ENCODE results near the gene ZNF177.
A peak's percentile ranks its signal among the peaks of the same experiment; 100 is the strongest.
"Not testable (repeated sequence)": the region's sequence is repeated elsewhere in the genome, so short reads cannot be mapped to it uniquely, and the experiment has no call there.

ZNF177 gene

DNA sequence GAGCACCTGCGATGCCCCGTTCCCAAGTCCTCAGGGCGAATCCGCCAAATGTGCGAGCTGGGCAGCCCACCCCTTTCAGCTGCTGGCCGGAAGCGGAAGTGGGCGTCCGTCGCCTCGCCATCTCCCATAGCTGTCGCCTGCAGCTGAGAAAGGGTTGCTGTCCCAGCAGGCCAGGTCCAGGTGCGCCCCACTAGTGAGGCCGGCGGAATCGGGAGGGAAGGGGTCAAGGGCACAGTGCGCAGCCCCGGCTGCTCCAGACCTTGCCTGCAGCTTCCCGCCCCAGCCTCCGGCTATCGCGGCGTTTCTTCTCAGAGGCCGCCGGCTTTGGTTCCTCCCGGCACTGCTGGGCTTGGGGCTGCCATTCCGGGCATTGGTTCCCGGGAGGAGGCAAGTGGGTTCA, at the start of gene ZNF177:
TSS of gene ZNF177 (plus strand) at position 109 of the 400 bp plus-strand sequence. CDS start 15,299 bp downstream, outside the sequence.
- DNase-seq (ENCODE audit: low read depth in 2 of 2): no peak

DNA sequence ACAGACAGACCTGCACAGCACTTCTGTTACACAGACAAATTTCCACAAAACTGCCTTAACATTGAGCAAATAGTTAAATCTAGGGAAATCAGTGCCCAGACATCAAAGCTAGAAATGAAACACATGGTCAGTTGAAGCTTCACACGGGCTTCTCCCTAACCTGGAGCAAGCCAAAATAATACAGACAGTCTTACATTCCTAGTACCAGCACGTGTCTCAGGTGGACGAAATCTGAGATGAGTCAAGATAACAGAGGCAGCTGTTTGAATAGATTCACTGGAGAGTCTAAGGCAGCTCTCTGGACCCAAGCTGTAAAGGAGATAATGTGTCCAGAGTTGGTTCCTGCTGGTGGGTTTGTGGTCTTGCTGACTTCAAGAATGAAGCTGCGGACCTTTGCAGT, 49.1 kb upstream of the ZNF177 start:
- DNase-seq (ENCODE audit: low read depth in 2 of 2): no peak

DNA sequence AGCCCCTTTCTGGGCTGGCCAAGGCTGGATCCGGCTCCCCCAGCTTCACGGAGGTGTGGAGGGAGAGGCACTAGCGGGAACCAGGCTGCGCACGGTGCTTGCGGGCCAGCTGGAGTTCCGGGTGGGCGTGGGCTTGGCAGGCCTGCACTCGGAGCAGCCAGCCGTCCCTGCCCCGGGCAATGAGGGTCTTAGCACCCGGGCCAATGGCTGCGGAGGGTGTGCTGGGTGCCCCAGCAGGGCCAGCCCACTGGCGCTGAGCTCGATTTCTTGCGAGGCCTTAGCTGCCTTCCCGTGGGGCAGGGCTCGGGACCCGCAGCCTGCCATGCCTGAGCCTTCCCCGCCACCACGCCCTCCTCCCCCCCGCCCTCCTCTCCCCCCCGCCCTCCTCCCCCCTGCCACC, 41.5 kb upstream of the ZNF177 start:
- no peak for DNase-seq (ENCODE audit: low read depth in 2 of 2)

DNA sequence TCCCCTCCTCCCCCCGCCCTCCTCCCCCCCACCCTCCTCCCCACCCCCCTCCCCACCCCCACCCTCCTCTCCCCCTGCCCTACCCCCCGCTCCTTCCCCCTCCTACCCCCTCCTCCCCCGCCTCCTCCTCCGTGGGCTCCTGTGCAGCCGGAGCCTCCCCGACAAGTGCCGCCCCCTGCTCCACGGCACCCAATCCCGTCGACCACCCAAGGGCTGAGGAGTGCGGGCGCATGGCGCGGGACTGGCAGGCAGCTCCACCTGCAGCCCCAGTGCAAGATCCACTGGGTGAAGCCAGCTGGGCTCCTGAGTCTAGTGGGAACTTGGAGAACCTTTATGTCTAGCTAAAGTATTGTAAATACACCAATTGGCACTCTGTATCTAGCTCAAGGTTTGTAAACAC, 41.1 kb upstream of the ZNF177 start:
- DNase-seq (ENCODE audit: low read depth in 2 of 2): not testable (repeated sequence)

DNA sequence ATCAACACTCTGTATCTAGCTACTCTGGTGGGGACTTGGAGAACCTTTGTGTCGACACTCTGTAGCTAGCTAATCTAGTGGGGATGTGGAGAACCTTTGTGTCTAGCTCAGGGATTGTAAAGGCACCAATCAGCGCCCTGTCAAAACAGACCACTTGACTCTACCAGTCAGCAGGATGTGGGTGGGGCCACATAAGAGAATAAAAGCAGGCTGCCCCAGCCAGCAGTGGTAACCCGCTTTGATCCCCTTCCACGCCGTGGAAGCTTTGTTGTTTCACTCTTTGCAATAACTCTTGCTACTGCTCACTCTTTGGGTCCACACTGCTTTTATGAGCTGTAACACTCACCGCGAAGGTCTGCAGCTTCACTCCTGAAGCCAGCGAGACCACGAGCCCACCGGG, 40.6 kb upstream of the ZNF177 start:
- DNase-seq (ENCODE audit: low read depth in 2 of 2): not testable (repeated sequence)

DNA sequence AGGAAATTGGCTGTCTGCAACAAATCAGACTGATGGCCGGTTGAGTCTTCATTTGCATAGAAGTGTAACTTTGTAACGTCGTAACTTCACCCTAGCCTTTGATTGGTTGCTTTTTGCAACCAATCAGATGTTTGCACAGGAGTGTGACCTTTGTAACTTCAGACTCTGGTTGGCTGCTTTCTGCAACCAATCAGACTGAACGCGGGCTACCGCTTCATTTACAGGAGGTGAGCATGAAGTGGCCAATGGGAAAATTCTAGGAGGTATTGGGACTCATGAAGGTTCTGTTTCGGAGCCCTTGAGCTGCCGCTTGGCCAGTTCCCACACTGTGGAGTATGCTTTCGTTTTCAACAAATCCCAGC, 39.3 kb upstream of the ZNF177 start:
- peak in 1 of 2 donors; percentile 25 for DNase-seq (ENCODE audit: low read depth in 2 of 2)

DNA sequence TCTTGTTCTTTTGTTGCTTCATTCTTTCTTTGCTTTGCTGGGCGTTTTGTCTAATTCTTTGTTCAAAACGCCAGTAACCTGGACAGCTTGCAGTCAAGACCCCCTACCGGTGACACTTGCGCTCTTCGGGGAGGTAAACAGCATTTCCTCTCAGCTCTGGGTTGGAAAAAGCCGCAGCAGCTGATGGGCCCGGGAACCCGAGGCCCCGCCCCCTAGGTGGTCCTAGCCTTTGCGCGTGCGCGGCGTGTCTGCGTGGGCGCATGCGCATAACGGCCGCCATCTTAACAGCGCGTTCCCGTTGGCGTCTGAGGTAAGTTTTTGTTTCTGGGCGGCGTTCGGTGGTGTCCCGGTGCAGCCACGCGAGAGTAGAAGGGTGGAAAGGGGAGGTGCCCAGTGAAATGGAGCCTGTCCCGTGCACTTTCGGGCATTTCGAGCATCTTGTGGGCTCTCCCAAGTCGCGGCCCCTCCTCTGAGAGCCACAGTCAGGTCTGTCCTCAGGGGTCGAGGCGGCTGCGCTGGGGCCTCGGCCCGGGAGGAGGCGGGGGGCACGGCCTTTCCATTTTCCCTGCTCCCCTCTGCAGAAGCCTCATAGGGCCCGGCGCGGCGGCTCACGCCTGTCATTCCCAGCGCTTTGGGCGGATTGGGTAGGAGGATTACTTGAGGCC, 38.8 kb upstream of the ZNF177 start, which contains the start of gene ZNF559:
TSS of gene ZNF559 (plus strand) at position 261 of the 665 bp plus-strand sequence. CDS start 14,371 bp downstream, outside the sequence.
- peak; percentile 92 to 95 for DNase-seq (ENCODE audit: low read depth in 2 of 2)

DNA sequence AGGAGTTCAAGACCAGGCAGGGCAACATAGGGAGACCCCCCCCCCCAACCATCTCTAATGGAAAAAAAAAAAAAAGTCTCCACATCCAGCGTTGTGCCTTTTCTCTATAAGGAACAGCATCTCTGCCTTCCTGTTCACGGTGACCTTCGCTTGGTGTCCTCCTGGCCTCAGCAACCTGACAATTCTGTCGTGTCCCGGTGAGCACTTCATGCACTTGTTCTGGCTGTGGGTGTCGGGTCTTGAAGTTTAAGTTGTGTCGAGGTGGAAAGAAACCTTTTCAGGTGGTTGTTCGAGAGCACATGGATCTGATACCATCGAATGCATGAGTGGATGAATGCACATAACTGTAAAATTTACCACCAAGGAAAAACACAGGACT, 38.2 kb upstream of the ZNF177 start:
- no peak for DNase-seq (ENCODE audit: low read depth in 2 of 2)

DNA sequence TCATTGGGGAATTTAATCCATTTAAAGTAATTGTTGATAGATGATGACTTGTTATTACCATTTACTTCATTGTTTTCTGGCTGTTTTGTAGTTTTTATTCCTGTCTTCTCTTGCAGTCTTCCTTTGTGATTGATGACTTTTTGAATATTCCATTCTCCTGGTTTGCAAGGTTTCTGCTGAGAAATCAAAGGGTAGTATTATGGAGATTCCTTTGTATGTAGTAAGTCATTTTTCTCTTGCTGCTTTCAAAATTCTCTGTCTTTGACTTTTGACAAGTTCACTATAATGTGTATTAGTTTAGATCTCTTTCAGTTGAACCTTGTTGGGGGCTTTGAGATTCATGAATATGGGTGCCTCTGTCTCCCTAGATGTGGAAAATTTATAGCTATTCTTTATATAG, 32.8 kb upstream of the ZNF177 start:
- no peak for DNase-seq (ENCODE audit: low read depth in 2 of 2)

DNA sequence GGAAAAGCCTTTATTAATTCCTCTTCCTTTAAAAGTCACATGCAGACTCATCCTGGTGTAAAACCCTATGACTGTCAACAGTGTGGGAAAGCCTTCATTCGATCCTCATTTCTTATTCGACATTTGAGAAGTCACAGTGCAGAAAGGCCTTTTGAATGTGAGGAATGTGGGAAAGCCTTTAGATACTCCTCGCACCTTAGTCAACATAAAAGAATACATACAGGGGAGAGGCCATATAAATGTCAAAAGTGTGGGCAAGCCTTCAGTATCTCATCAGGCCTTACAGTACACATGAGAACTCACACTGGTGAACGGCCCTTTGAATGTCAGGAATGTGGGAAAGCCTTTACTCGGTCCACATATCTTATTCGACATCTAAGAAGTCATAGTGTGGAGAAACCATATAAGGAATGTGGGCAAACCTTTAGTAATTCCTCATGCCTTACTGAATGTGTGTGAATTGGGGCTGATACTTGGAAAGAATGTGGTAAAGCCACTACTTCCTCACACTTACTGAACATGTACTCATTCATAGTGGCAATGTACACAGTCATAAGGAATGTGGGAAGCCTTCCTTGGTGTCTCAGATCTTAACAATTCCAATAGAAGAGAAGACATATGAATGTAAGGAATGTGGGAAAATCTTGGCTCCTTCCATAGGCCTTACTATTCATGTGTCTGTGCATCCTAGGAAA, 20.1 kb upstream of the ZNF177 start:
- DNase-seq (ENCODE audit: low read depth in 2 of 2): no peak

DNA sequence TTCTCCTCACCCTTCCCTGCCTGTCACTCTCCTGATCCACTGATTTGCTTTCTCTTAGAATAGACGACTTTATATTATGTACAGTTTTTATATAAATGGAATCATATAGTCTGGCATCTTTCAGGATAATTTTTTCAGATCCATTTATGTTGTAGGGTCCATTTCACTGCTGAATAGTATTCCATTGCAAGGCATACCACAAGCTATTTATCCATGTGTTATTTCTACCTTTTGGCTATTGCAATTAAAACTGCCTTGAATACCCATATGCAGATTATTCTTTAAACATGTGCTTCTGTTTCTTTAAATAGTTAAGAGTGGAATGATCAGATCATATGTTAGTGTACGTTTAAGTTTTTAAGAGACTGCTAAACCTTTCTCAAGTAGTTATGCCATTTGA, 17.8 kb upstream of the ZNF177 start:
- DNase-seq (ENCODE audit: low read depth in 2 of 2): no peak

DNA sequence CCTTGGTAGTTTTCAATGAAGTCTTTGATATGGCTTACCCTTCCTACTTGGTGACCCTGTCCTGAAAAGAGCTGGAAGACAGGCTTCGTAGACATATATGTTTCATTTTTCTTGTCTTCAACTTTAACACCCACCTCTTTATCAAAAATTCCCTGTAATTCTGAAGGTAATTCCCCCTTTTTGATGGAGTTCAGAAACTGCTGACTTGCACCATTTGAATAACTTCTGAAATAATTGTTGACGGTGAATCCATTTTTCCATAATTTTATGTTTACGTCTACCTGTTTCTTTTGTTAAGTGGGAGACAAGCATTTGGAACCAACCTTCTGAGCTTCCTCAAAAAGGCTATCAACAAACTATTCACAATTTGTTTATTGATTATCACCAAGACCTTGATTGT, 14.6 kb upstream of the ZNF177 start:
- DNase-seq (ENCODE audit: low read depth in 2 of 2): no peak

DNA sequence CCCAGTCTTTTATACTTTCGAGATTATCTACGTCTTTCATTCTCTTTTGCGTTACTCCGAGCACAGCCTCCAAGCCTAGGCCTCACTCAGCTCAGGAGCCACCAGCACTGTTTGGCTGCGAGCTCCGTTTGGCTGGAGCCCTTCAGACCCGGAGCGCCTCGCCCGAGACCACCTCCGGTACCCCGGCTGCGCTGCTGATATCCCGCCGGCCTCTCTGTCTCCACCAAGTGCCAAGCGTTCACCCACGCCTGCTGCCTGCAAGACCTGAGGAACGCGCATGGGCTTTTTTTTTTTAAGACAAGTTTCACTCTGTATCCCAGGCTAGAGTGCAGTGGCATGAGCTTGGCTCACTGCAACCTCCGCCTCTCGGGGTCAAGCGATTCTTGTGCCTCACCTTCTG, 14.1 kb upstream of the ZNF177 start:
- no peak for DNase-seq (ENCODE audit: low read depth in 2 of 2)

DNA sequence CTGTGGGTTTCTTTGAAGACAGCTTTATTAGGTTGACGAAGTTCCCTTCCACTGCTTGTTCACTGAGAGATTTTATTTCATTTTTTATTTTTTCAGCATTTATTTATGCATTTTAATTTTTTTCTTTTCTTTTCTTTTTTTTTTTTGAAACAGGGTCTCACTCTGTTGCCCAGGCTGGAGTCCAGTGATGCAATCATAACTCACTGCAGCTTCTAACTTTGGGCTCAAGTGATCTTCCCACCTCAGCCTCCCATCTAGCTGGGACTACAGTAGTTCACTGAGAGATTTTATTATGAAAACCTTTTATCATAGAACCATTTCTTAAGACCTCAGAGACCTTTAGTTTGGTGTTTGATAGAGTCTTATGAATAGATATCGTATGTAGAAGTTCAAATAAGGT, 10.3 kb upstream of the ZNF177 start:
- DNase-seq (ENCODE audit: low read depth in 2 of 2): no peak

DNA sequence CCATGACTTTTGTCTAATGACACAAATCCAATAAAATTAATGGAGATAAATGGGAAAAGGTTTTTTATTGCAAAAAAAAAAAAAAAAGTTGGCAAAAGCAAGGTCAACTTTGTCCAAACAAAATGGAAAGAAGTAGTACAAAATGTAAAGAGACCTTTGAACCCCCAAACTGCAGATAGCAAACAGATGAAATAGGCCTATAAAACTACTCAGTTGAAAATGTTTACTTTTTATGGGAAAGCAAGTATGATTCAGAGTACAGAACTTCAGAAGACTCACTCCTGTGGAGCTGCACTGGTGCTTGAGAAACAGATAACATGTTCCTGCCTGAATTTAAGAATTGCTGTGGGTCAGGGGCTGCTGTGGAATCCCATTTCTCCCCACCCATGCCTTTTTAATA, 9.8 kb upstream of the ZNF177 start:
- DNase-seq (ENCODE audit: low read depth in 2 of 2): no peak

DNA sequence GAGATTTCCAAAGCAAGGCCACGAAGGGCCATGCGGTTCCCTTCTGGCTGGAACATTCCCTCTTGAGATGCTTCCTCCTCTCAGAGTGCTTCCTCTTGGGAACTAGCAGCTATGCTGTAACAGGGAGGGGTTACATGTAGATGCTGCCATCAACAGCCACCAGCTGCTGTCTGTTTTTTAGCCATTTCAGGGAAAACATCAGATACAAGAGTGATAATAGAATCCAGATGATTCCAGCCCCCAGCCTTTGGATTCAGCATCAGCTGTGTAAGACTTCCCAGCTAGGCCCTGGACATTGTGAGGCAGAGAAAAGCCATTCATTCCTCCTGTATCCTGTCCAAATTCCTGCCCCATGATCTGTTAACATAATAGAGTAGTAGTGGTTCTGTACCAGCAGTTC, 8.2 kb upstream of the ZNF177 start:
- DNase-seq (ENCODE audit: low read depth in 2 of 2): no peak

DNA sequence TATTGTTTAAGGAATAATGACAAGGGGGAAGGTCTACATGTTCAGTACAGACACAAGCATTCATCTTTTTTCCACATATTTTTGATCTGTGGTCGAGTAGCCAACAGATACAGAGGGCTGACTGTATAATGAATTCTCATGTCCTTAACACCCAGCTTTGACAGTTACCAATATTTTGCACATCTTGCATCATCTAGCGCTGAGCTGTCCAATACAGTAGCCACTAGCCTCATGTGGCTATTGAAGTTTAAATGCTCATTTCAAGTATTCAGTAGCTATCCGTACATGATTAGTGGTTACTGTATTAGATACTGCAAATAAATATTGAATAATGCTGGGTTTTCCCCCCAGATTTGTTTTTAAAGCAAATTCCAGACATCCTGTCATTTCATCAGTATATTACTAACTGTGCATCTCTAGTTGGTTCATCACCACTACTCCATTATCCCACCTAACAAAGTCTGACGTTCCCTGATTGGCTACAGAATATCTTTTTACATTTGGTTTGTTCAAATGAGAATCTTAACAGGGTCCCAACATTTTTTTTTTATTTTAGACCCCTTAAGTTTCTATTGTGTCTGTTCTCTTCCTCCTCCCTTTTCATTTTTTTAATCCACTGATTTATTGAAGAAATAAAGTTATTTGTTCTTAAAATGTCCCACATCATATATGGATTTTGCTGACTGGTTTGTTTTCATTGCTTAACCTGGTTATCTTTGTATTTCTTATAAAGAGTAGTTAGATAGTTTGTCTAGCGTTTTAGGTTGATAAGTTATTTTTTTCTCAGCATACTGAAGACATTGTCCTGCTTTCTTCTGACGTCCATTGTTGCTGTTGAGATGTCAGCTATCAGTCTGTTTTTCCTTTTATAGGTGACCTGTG, 8.2 kb downstream of the ZNF177 start:
- no peak for DNase-seq (ENCODE audit: low read depth in 2 of 2)

DNA sequence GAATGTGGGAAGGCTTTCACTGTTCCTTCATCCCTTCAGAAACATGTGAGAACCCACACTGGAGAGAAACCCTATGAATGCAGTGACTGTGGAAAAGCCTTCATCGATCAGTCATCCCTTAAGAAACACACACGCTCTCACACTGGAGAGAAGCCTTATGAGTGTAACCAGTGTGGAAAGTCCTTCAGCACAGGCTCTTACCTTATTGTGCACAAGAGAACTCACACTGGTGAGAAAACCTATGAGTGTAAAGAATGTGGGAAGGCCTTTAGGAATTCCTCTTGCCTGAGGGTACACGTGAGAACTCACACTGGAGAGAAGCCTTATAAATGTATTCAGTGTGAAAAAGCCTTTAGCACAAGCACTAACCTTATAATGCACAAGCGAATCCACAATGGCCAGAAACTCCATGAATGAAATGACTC, 18.6 kb downstream of the ZNF177 start:
- no peak for DNase-seq (ENCODE audit: low read depth in 2 of 2)

DNA sequence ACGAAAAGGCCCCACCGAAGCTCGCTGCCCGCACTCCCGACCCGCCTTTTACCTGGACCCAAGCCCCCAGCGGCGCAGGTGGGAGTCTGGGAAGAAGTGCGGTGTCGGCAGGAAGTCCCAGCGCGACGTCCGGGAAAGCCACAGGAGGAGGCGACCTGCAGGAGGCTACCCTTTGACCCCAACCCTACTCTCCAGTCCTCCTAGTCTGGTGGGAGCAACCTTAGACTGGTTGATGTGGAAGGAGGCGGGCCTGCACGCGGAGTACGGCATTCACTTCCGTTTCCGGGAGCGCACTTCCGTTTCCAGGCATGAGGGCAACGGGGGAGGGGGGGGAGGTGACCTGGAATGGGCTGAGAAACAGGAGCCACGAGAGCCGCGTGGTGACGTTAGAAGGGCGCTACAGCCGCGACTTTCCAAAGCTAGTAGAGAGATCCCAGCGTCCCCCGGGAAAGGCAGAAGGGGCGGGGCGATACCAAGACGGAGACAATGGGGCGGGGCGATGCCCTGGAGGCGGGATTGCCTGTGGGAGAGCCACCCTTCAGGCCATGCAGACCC, 44.1 kb downstream of the ZNF177 start:
- DNase-seq (ENCODE audit: low read depth in 2 of 2): peak; percentile 5 to 16

DNA sequence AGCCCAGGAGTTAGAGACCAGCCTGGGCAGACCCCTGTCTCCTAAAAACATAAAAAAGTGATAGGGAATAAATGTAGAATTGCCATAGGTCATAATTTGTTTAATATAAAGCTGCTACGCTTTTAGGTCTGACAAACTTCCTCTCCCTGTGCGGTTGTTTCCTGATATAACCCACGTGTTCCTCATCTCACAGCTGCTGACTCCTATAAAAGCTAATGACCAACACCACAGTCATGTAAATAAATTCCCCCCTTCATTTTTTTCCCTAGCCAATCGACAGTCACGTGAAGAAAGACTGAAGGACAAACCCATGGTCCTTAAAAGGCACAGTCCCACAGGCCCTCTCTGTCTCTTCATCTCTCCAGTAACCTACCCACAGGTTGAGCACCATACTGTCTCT, 45.0 kb downstream of the ZNF177 start:
- no peak for DNase-seq (ENCODE audit: low read depth in 2 of 2)

DNA sequence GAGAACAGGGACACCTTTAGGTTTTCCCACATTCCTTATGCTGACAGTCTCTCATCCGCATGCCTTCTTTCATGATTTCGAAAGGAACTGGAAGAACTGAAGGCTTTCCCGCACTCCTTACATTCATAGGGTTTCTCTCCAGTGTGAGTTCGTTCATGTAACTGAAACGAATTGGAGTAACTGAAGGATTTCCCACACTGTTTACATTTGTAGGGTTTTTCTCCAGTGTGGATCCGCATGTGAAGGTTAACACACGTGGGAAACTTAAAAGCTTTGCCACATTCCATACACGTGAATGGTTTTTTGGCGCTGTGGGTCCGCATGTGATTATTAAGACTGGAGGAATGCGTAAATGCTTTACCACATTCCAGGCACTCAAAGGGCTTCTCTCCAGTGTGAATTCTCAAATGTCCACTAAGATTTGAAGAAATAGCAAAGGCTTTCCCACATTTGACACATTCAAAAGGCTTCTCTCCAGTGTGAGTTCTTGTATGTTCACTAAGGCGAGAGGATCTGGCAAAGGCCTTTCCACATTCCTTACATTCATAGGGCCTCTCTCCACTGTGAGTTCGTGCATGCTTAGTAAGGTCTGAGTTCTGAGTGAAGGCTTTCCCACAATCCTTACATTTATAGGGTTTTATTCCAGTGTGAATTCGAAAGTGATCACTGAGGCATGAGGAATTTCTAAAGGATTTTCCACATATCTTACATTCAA, 50.6 kb downstream of the ZNF177 start:
- DNase-seq (ENCODE audit: low read depth in 2 of 2): no peak

DNA sequence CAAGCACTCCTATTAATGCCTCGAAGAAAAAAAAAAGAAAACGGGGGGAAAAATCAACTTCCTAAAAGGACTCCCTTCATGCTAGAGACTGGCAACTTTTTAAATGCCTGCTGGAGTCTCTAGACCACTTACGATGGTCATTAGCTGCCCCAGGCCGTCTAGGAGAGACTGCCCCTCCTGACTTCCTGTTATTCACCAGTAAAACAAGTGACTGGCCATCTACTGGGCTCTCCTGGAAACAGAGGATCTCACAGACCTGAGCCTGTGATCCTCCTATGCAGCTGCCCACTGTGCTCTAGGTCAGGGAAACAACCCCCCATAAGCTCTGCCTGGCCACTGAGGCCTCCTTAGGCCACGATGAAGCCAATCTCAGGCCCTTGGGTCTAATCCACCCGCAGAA, 65.1 kb downstream of the ZNF177 start:
- no peak for DNase-seq (ENCODE audit: low read depth in 2 of 2)
